Right lobe of liver (tissue), 4 donors: ENCODE measurements around the gene B4GALNT1.

Experiments
- CTCF ChIP-seq, 4 donors: fragments of 200-600 bp in 3 of 4; fragments of 450-650 bp in 1 of 4; IDR thresholded peaks; one replicate each; pipeline versions ENCODE4 v1.5.1 to v1.8.0; 2016 to 2022; ENCODE audit warnings: antibody characterized with exemption in 4 of 4, mild to moderate bottlenecking in 2 of 4
- POLR2A ChIP-seq: fragments of 450-650 bp; IDR thresholded peaks from one replicate; pipeline ENCODE4 v1.6.1; 2017; ENCODE audit warnings: antibody characterized with exemption, mild to moderate bottlenecking
- donor health status: DM: no; HTN: no; CAD: no.
- donor health status: DM: no; HTN: no; CAD: no.
- donor health status: DM: no; HTN: yes; CAD: no.

GRCh38 chr12:57619434-57620244 lies 13.4 kb downstream of the B4GALNT1 start:
- TF ChIP-seq CTCF (IDR thresholded peaks at IDR 0.05), result no peak
- no peak for TF ChIP-seq POLR2A
